OCI-LY7 (cell line): ENCODE data around the gene TFF2. TPM values are rescaled to one million over a fixed set of nuclear protein-coding genes. Genes with fewer than 3 reads are reported as not detected.

ENCODE experiments used
- BruUV-seq: library from RNA; stranded (reverse); fragments of 400-500 nt; replicated peaks from 2 replicates; lab custom pipeline; 2021; lab: Mats Ljungman, UMichigan
- CTCF ChIA-PET: fragments of 300-600 bp; sonication (Branson Sonifier 250); formaldehyde crosslinking; loops from one replicate; lab custom pipeline; 2022; ENCODE audit warnings: antibody characterized with exemption; ENCODE audit not compliant: unreplicated experiment; lab: Charles Lee
- POLR2A ChIA-PET: fragments of 300-600 bp; sonication (Branson Sonifier 250); formaldehyde crosslinking; loops from one replicate; lab custom pipeline; 2022; ENCODE audit warnings: antibody characterized with exemption; lab: Charles Lee
- DNase-seq: peaks from one replicate; pipeline ENCODE4 v3.0.0-alpha.2; 2015; ENCODE audit warnings: low spot score
- H2AFZ ChIP-seq: fragments of 200-600 bp; sonication (generic), shearing (Covaris generic); 2 replicates; pipeline ENCODE4 v1.6.1; 2014; ENCODE audit warnings: mild to moderate bottlenecking, antibody characterized with exemption, low read length, moderate library complexity
- H3K27ac ChIP-seq: fragments of 200-600 bp; sonication (generic); 2 replicates; pipeline ENCODE4 v1.5.1; 2014; ENCODE audit warnings: mixed run types, low read depth, mild to moderate bottlenecking, moderate library complexity, low read length, inconsistent platforms; ENCODE audit not compliant: poor library complexity, severe bottlenecking
- H3K36me3 ChIP-seq: fragments of 200-600 bp; sonication (generic); 2 replicates; pipeline ENCODE4 v1.6.1; 2014; ENCODE audit warnings: mild to moderate bottlenecking, antibody characterized with exemption, low read length, moderate library complexity, mixed read lengths; ENCODE audit not compliant: insufficient read depth
- H3K4me1 ChIP-seq: fragments of 200-600 bp; sonication (generic); 2 replicates; pipeline ENCODE4 v1.5.1; 2014; ENCODE audit warnings: mild to moderate bottlenecking, low read length; ENCODE audit not compliant: insufficient read depth, poor library complexity, severe bottlenecking
- H3K4me2 ChIP-seq: fragments of 200-600 bp; sonication (generic); 2 replicates; pipeline ENCODE4 v1.6.1; 2014; ENCODE audit warnings: mild to moderate bottlenecking, low read length
- H3K4me3 ChIP-seq: fragments of 200-600 bp; sonication (generic); 2 replicates; pipeline ENCODE4 v1.5.1; 2014; ENCODE audit warnings: mild to moderate bottlenecking, low read depth, low read length; ENCODE audit not compliant: poor library complexity, severe bottlenecking
- H3K79me2 ChIP-seq: fragments of 200-600 bp; sonication (generic); 2 replicates; pipeline ENCODE4 v1.6.1; 2016; ENCODE audit warnings: low read depth, mild to moderate bottlenecking, low read length, moderate library complexity, mixed read lengths; ENCODE audit not compliant: insufficient read depth
- H3K9me2 ChIP-seq: fragments of 200-600 bp; sonication (generic); 2 replicates; pipeline ENCODE4 v1.6.1; 2016; ENCODE audit warnings: mild to moderate bottlenecking, low read length, mixed read lengths; ENCODE audit not compliant: insufficient read depth
- H3K9me3 ChIP-seq: fragments of 200-600 bp; sonication (generic); 2 replicates; pipeline ENCODE4 v1.6.1; 2014; ENCODE audit warnings: mild to moderate bottlenecking, mixed run types, low read length, mixed read lengths
- H4K20me1 ChIP-seq: fragments of 200-600 bp; sonication (generic); 2 replicates; pipeline ENCODE4 v1.6.1; 2014; ENCODE audit warnings: mild to moderate bottlenecking, antibody characterized with exemption, low read length, moderate library complexity, mixed read lengths; ENCODE audit not compliant: insufficient read depth
- CTCF ChIP-seq: fragments of 200-600 bp; sonication (generic); conservative IDR thresholded peaks from 2 replicates; pipeline ENCODE4 v1.5.1; 2014; ENCODE audit warnings: mild to moderate bottlenecking, antibody characterized with exemption, low read length, moderate library complexity, mixed read lengths
- EZH2phosphoT487 ChIP-seq: fragments of 200-600 bp; sonication (generic); IDR thresholded peaks from 2 replicates; pipeline ENCODE4 v1.6.1; 2018; ENCODE audit warnings: low read depth, borderline replicate concordance, mild to moderate bottlenecking, mixed run types, antibody characterized with exemption, low read length, moderate library complexity, mixed read lengths
- intact Hi-C: fragments of 100-400 bp; cut with micrococcal nuclease; formaldehyde crosslinking; loops from one replicate; pipeline ENCODE4 v1.10.0; 2022; ENCODE audit not compliant: unreplicated experiment
- total RNA-seq, 2 experiments: library from RNA; depleted of rRNA in 1 of 2; stranded (reverse); fragments of >200 nt in 1 of 2; shearing (Covaris generic) in 1 of 2; gene quantifications; 2 replicates each; pipeline ENCODE4 v1.2.3, GENCODE V29; 2014 to 2022

The TFF2 gene
- total RNA-seq, 2 experiments from 2014 or later = not detected

GRCh38 chr21:42346441-42346840 lies 4.4 kb downstream of the TFF2 start:
- ChIA-PET CTCF (no interaction called here), POLR2A (no interaction called here)
- H3K9me3 ChIP-seq = no peaks in the 10 kb centered on the region
- H3K9me2 ChIP-seq = no peaks in the 10 kb centered on the region
- no peak overlapping the region for H3K27ac ChIP-seq
- intact Hi-C loops = no loop called here
- no peaks in the 10 kb centered on the region for H3K36me3 ChIP-seq
- no peak overlapping the region for H2AFZ ChIP-seq
- no peak overlapping the region for H3K4me3 ChIP-seq
- no peaks in the 10 kb centered on the region for H4K20me1 ChIP-seq
- TF ChIP-seq CTCF = no peak
- TF ChIP-seq EZH2phosphoT487 = no peak
- H3K4me2 ChIP-seq = no peak overlapping the region
- no peak for DNase-seq
- no TSS peak for BruUV-seq
- H3K4me1 ChIP-seq = no peaks in the 10 kb centered on the region
- H3K79me2 ChIP-seq = no peaks in the 10 kb centered on the region

GRCh38 chr21:42344631-42345030 lies 6.2 kb downstream of the TFF2 start:
- ChIA-PET POLR2A (no interaction called here), CTCF (no interaction called here)
- TF ChIP-seq CTCF = no peak
- Histone ChIP-seq H3K9me2 (no peaks in the 10 kb centered on the region), H3K4me3 (no peak overlapping the region), H3K4me2 (no peak overlapping the region), H2AFZ (no peak overlapping the region), H3K4me1 (no peaks in the 10 kb centered on the region), H3K36me3 (no peaks in the 10 kb centered on the region), H4K20me1 (no peaks in the 10 kb centered on the region), H3K27ac (no peak overlapping the region), H3K9me3 (no peaks in the 10 kb centered on the region), H3K79me2 (no peaks in the 10 kb centered on the region)
- no TSS peak for BruUV-seq
- no peak for DNase-seq
- intact Hi-C loops = no loop called here

GRCh38 chr21:42343963-42344510 lies 6.8 kb downstream of the TFF2 start:
- TF ChIP-seq CTCF = no peak
- no peak for TF ChIP-seq EZH2phosphoT487
- no peak for DNase-seq
- ChIA-PET POLR2A (no interaction called here), CTCF (no interaction called here)
- H2AFZ ChIP-seq = no peak overlapping the region
- no peaks in the 10 kb centered on the region for H3K9me2 ChIP-seq
- H3K79me2 ChIP-seq = no peaks in the 10 kb centered on the region
- no peak overlapping the region for H3K27ac ChIP-seq
- intact Hi-C loops = no loop called here
- BruUV-seq = no TSS peak
- no peaks in the 10 kb centered on the region for H3K4me1 ChIP-seq
- no peaks in the 10 kb centered on the region for H3K36me3 ChIP-seq
- H3K9me3 ChIP-seq = no peaks in the 10 kb centered on the region
- H3K4me2 ChIP-seq = no peak overlapping the region
- no peaks in the 10 kb centered on the region for H4K20me1 ChIP-seq
- no peak overlapping the region for H3K4me3 ChIP-seq
